Bronchial epithelial cell (primary cell): ENCODE results near the gene KANTR. TPM values are rescaled to one million over a fixed set of nuclear protein-coding genes. Genes with fewer than 3 reads are reported as not detected.

ENCODE experiments used
- DNase-seq: peaks from one replicate; pipeline ENCODE4 v3.0.0-alpha.2; 2010; ENCODE audit warnings: low read depth
- FAIRE-seq: peaks from 2 replicates; lab custom pipeline; 2011; peaks lifted over from hg19 to GRCh38; lab: Jason Lieb, UNC
- H3K27me3 ChIP-seq: 2 replicates; pipeline ENCODE4 v1.5.1; 2011; ENCODE audit warnings: low read length; ENCODE audit not compliant: control insufficient read depth, insufficient read depth
- H3K36me3 ChIP-seq: 2 replicates; pipeline ENCODE4 v1.5.1; 2011; ENCODE audit warnings: low read length; ENCODE audit not compliant: control insufficient read depth, insufficient read depth
- H3K4me3 ChIP-seq: 2 replicates; pipeline ENCODE4 v1.5.1; 2011; ENCODE audit warnings: mild to moderate bottlenecking, low read depth, low read length, control low read depth
- CTCF ChIP-seq: IDR thresholded peaks from 2 replicates; pipeline ENCODE4 v1.5.1; 2011; ENCODE audit warnings: mild to moderate bottlenecking, moderate library complexity, low read length, control low read depth, inconsistent platforms; ENCODE audit not compliant: insufficient read depth, severe bottlenecking
- total RNA-seq: library from RNA; depleted of rRNA; stranded (reverse); fragments of >200 nt; gene quantifications from 2 replicates; pipeline ENCODE4 v1.2.1, GENCODE V29; 2014

KANTR gene
- total RNA-seq, 1 donor from 2014 or later: 5.5 TPM

GRCh38 chrX:53087388-53087831, 6.5 kb upstream of the KANTR start:
- H3K4me3 ChIP-seq: no peak overlapping the region
- no peak for FAIRE-seq

GRCh38 chrX:53088136-53088974, 5.6 kb upstream of the KANTR start:
- Histone ChIP-seq H3K36me3 (no peaks in the 10 kb centered on the region), H3K27me3 (no peaks in the 10 kb centered on the region), H3K4me3 (peak overlapping the region; percentile 36)
- FAIRE-seq: no peak
- DNase-seq: peak; percentile 83
- no peak for TF ChIP-seq CTCF

More at GRCh38 chrX:53087388-53087831, 6.5 kb upstream of the KANTR start:
- H3K27me3 ChIP-seq: no peaks in the 10 kb centered on the region
- no peak for DNase-seq
- H3K36me3 ChIP-seq: no peaks in the 10 kb centered on the region
- no peak for TF ChIP-seq CTCF

- H3K36me3 ChIP-seq: no peaks in the 10 kb centered on the region
- FAIRE-seq: no peak
- H3K27me3 ChIP-seq: no peaks in the 10 kb centered on the region
- DNase-seq: peak; percentile 63
- peak overlapping the region; percentile 19 for H3K4me3 ChIP-seq
- TF ChIP-seq CTCF: peak; percentile 58
These were observed 4.6 kb upstream of the KANTR start for GRCh38 chrX:53089224-53089842.

GRCh38 chrX:53089925-53090324, 4.0 kb upstream of the KANTR start:
- no peak for FAIRE-seq
- TF ChIP-seq CTCF: no peak

GRCh38 chrX:53091354-53091753, 2.6 kb upstream of the KANTR start:
- no peak for TF ChIP-seq CTCF
- H3K4me3 ChIP-seq: no peak overlapping the region
- FAIRE-seq (no peak), DNase-seq (peak; percentile 57)
- no peaks in the 10 kb centered on the region for H3K27me3 ChIP-seq
- H3K36me3 ChIP-seq: no peaks in the 10 kb centered on the region

More at GRCh38 chrX:53089925-53090324, 4.0 kb upstream of the KANTR start:
- no peaks in the 10 kb centered on the region for H3K27me3 ChIP-seq
- DNase-seq: no peak
- H3K4me3 ChIP-seq: no peak overlapping the region
- no peaks in the 10 kb centered on the region for H3K36me3 ChIP-seq
